ENCODE results near the gene MAD2L2. TPM values are rescaled to one million over a fixed set of nuclear protein-coding genes. Genes with fewer than 3 reads are reported as not detected.
A peak's percentile ranks its signal among the peaks of the same experiment; 100 is the strongest.

The MAD2L2 gene
- total and polyA plus RNA-seq, 9 of the 15 experiments (the other 6 are each of a cell fraction or from before 2014, with no cell fraction given): 12.4 to 286 (median 143) TPM

DNA sequence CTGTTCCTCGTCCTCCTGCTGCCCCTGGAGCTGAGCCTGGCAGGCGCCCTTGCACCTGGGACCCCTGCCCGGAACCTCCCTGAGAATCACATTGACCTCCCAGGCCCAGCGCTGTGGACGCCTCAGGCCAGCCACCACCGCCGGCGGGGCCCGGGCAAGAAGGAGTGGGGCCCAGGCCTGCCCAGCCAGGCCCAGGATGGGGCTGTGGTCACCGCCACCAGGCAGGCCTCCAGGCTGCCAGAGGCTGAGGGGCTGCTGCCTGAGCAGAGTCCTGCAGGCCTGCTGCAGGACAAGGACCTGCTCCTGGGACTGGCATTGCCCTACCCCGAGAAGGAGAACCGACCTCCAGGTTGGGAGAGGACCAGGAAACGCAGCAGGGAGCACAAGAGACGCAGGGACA lies 25.3 kb upstream of the MAD2L2 start (continued):
- TF ChIP-seq, protein P1, sequence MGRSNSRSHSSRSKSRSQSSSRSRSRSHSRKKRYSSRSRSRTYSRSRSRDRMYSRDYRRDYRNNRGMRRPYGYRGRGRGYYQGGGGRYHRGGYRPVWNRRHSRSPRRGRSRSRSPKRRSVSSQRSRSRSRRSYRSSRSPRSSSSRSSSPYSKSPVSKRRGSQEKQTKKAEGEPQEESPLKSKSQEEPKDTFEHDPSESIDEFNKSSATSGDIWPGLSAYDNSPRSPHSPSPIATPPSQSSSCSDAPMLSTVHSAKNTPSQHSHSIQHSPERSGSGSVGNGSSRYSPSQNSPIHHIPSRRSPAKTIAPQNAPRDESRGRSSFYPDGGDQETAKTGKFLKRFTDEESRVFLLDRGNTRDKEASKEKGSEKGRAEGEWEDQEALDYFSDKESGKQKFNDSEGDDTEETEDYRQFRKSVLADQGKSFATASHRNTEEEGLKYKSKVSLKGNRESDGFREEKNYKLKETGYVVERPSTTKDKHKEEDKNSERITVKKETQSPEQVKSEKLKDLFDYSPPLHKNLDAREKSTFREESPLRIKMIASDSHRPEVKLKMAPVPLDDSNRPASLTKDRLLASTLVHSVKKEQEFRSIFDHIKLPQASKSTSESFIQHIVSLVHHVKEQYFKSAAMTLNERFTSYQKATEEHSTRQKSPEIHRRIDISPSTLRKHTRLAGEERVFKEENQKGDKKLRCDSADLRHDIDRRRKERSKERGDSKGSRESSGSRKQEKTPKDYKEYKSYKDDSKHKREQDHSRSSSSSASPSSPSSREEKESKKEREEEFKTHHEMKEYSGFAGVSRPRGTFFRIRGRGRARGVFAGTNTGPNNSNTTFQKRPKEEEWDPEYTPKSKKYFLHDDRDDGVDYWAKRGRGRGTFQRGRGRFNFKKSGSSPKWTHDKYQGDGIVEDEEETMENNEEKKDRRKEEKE (IDR thresholded peaks at IDR 0.05; ENCODE audit: borderline replicate concordance in 1 of 2, control insufficient read depth in 1 of 2, low read depth in 2 of 2, low read length in 1 of 2): no peak
- TF ChIP-seq ZNF444 (CRISPR knock-in tag; IDR thresholded peaks at IDR 0.05): no peak
- peak; percentile 76 for TF ChIP-seq ZNF436 (CRISPR knock-in tag; IDR thresholded peaks at IDR 0.05)
- no peak for TF ChIP-seq SIN3A (IDR thresholded peaks at IDR 0.05; ENCODE audit: borderline replicate concordance in 2 of 2, control insufficient read depth in 1 of 2, low read depth in 2 of 2, low read length in 2 of 2)
- no peak for TF ChIP-seq SRF (CRISPR knock-in tag; IDR thresholded peaks at IDR 0.05)
- TF ChIP-seq JUND (IDR thresholded peaks at IDR 0.05; ENCODE audit: borderline replicate concordance, low read depth, low read length): no peak
- TF ChIP-seq JUND (tag; IDR thresholded peaks at IDR 0.05; ENCODE audit: borderline replicate concordance, low read depth, low read length): no peak
- TF ChIP-seq MXI1 (IDR thresholded peaks at IDR 0.05; ENCODE audit: low read depth, low read length): no peak
- no peak for TF ChIP-seq NR2C1 (IDR thresholded peaks at IDR 0.05)
- no peak for TF ChIP-seq NR2C1 (tag; IDR thresholded peaks at IDR 0.05)
- TF ChIP-seq, protein P2, sequence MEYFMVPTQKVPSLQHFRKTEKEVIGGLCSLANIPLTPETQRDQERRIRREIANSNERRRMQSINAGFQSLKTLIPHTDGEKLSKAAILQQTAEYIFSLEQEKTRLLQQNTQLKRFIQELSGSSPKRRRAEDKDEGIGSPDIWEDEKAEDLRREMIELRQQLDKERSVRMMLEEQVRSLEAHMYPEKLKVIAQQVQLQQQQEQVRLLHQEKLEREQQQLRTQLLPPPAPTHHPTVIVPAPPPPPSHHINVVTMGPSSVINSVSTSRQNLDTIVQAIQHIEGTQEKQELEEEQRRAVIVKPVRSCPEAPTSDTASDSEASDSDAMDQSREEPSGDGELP (CRISPR knock-in tag; IDR thresholded peaks at IDR 0.05; ENCODE audit: borderline replicate concordance): no peak
- no peak for TF ChIP-seq BDP1 (IDR thresholded peaks at IDR 0.05; ENCODE audit: insufficient read depth, insufficient read length)
- TF ChIP-seq GATAD2B (IDR thresholded peaks at IDR 0.05; ENCODE audit: borderline replicate concordance): no peak
- no peak for TF ChIP-seq ELF4 (CRISPR knock-in tag; IDR thresholded peaks at IDR 0.05)
